ENCODE data around the gene NKD1. TPM values are rescaled to one million over a fixed set of nuclear protein-coding genes. Genes with fewer than 3 reads are reported as not detected.
A peak's percentile ranks its signal among the peaks of the same experiment; 100 is the strongest.

NKD1 gene
- total and polyA plus RNA-seq, 4 donors = 2.3 to 14.1 (median 8.0) TPM

DNA sequence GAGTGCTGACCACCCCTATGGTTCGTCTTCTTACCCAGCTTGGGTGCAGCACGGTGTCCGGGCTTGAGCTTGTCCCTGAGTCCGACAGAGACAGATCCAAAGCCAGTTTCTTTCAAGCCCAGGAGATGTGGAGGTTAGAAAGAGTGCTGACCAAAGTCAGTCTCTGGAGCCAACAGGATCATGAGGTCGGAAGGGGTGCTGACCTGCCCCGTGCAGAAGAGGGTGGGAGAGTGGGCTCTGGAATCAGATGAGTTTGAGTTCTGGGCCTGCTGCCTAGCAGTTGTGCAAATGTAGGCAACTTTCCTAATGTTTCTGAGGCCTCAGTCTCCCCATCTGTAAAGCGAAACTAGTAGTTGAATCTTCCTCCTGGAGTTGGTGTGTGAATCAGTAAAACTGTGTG lies 24.5 kb downstream of the NKD1 start:
- peaks cover 0 to 48% (median 12%) of the 10 kb centered on the region in 5 donors for H3K4me1 ChIP-seq (ENCODE audit: control insufficient read depth in 5 of 5, insufficient read depth in 5 of 5, low read length in 5 of 5)
- H3K27me3 ChIP-seq (ENCODE audit: control insufficient read depth in 3 of 3, insufficient read depth in 3 of 3, low read length in 2 of 3) = no peaks in the 10 kb centered on the region
- H3K9me3 ChIP-seq (ENCODE audit: control insufficient read depth in 4 of 4, insufficient read depth in 3 of 4, low read length in 3 of 4) = no peaks in the 10 kb centered on the region
- no peak overlapping the region for H3K27ac ChIP-seq (ENCODE audit: low read depth in 1 of 2, low read length in 1 of 2)
- 81 to 82% methylated on average over 7 of the region's 7 CpGs for WGBS, 2 donors
- no peak overlapping the region for H3K9ac ChIP-seq (ENCODE audit: insufficient read depth in 1 of 2, low read length in 2 of 2)
- ATAC-seq (ENCODE audit: insufficient read depth, low FRiP score) (no peak), DNase-seq (no peak)
- peaks cover 0 to 21% (median 8%) of the 10 kb centered on the region in 4 donors for H3K36me3 ChIP-seq (ENCODE audit: control insufficient read depth in 4 of 4, insufficient read depth in 4 of 4, low read length in 4 of 4)
- TF ChIP-seq, protein P1, sequence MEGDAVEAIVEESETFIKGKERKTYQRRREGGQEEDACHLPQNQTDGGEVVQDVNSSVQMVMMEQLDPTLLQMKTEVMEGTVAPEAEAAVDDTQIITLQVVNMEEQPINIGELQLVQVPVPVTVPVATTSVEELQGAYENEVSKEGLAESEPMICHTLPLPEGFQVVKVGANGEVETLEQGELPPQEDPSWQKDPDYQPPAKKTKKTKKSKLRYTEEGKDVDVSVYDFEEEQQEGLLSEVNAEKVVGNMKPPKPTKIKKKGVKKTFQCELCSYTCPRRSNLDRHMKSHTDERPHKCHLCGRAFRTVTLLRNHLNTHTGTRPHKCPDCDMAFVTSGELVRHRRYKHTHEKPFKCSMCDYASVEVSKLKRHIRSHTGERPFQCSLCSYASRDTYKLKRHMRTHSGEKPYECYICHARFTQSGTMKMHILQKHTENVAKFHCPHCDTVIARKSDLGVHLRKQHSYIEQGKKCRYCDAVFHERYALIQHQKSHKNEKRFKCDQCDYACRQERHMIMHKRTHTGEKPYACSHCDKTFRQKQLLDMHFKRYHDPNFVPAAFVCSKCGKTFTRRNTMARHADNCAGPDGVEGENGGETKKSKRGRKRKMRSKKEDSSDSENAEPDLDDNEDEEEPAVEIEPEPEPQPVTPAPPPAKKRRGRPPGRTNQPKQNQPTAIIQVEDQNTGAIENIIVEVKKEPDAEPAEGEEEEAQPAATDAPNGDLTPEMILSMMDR (IDR thresholded peaks at IDR 0.05; ENCODE audit: control extremely low read depth, extremely low read depth) = no peak
- no peak overlapping the region for H3K4me3 ChIP-seq

DNA sequence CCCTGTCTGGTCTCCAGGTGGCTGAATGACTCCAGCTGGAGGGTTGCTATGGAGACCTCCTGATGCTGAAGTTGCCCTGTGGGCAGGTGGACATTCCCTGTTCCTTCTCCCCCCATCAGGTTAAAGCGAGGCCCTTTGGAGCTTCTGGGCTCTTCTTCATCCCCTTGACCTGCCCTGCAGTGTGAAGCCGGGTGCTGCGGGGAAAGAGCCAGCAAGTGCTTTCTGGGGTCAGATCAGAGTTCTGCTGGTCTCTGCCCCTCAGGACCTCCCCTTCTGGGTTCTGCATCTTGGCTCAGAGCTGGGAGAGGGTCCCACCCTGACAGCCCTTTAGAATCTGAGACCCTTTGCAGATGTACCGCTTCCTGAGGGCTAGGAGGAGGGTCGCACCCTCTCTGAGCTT lies 25.1 kb downstream of the NKD1 start:
- no peak overlapping the region for H3K4me3 ChIP-seq
- WGBS, 2 donors = 87% methylated on average over 5 of the region's 5 CpGs
- no peaks in the 10 kb centered on the region for H3K27me3 ChIP-seq (ENCODE audit: control insufficient read depth in 3 of 3, insufficient read depth in 3 of 3, low read length in 2 of 3)
- H3K27ac ChIP-seq (ENCODE audit: low read depth in 1 of 2, low read length in 1 of 2) = peak overlapping the region in 1 of 2 donors; percentile 20
- peaks cover 0 to 42% (median 12%) of the 10 kb centered on the region in 5 donors for H3K4me1 ChIP-seq (ENCODE audit: control insufficient read depth in 5 of 5, insufficient read depth in 5 of 5, low read length in 5 of 5)
- TF ChIP-seq, protein P1 (IDR thresholded peaks at IDR 0.05; ENCODE audit: control extremely low read depth, extremely low read depth) = no peak
- no peak for ATAC-seq (ENCODE audit: insufficient read depth, low FRiP score)
- no peak overlapping the region for H3K9ac ChIP-seq (ENCODE audit: insufficient read depth in 1 of 2, low read length in 2 of 2)
- H3K9me3 ChIP-seq (ENCODE audit: control insufficient read depth in 4 of 4, insufficient read depth in 3 of 4, low read length in 3 of 4) = no peaks in the 10 kb centered on the region
- DNase-seq = no peak
- peaks cover 0 to 26% (median 11%) of the 10 kb centered on the region in 4 donors for H3K36me3 ChIP-seq (ENCODE audit: control insufficient read depth in 4 of 4, insufficient read depth in 4 of 4, low read length in 4 of 4)

DNA sequence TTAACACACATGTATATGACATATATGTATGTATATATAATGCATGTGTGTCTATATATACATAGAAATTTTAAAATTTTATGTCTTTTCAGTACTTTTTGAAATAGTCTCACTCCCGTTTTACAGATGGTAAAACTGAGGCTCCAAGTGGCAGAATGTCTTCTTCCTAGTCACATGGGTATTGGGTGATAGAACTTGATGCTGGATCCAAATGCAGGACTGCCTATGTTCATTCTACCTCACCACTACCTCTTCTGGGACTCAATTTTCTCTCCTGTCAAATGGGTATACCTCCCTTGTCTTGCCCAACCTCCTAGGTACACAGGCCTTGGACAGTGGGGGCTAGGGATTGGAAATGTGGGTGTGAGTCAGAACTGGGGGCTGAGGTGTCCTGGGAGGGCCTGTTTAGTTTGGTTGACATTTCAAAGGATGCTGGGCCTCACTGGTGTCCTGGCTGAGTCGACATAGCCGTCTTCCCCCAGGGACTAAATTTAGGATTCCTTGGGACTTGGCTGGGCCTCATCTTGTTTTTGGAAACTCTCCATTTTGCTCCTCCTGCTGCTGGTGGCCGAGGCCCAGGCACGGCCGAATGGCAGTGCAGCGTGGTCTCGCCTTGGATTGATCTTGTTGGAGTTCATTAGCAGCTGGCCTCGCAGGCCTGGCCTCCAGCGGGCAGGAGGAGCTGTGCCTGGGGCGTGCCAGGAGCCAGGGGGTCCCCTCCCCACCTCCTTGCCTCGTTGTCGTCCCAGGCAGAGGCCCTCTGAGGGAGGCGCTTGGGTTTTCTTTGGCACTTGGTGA lies 25.9 kb downstream of the NKD1 start:
- H3K36me3 ChIP-seq (ENCODE audit: control insufficient read depth in 4 of 4, insufficient read depth in 4 of 4, low read length in 4 of 4) = peaks cover 0 to 31% (median 12%) of the 10 kb centered on the region in 4 donors
- H3K9ac ChIP-seq (ENCODE audit: insufficient read depth in 1 of 2, low read length in 2 of 2) = peak overlapping the region in 1 of 2 donors; percentile 35
- H3K27me3 ChIP-seq (ENCODE audit: control insufficient read depth in 3 of 3, insufficient read depth in 3 of 3, low read length in 2 of 3) = no peaks in the 10 kb centered on the region
- no peak for ATAC-seq (ENCODE audit: insufficient read depth, low FRiP score)
- TF ChIP-seq, protein P1 (IDR thresholded peaks at IDR 0.05; ENCODE audit: control extremely low read depth, extremely low read depth) = no peak
- H3K27ac ChIP-seq (ENCODE audit: low read depth in 1 of 2, low read length in 1 of 2) = peak overlapping the region in 1 of 2 donors; percentile 77
- WGBS, 2 donors = 68 to 79% methylated on average over 14 of the region's 14 CpGs
- peak; percentile 93 to 94 (median 94) for DNase-seq
- peaks cover 0 to 42% (median 12%) of the 10 kb centered on the region in 5 donors for H3K4me1 ChIP-seq (ENCODE audit: control insufficient read depth in 5 of 5, insufficient read depth in 5 of 5, low read length in 5 of 5)
- no peak overlapping the region for H3K4me3 ChIP-seq
- H3K9me3 ChIP-seq (ENCODE audit: control insufficient read depth in 4 of 4, insufficient read depth in 3 of 4, low read length in 3 of 4) = no peaks in the 10 kb centered on the region

Data from lung (tissue), 12 donors.